ENCODE measurements around the gene TCAF1.

DNA sequence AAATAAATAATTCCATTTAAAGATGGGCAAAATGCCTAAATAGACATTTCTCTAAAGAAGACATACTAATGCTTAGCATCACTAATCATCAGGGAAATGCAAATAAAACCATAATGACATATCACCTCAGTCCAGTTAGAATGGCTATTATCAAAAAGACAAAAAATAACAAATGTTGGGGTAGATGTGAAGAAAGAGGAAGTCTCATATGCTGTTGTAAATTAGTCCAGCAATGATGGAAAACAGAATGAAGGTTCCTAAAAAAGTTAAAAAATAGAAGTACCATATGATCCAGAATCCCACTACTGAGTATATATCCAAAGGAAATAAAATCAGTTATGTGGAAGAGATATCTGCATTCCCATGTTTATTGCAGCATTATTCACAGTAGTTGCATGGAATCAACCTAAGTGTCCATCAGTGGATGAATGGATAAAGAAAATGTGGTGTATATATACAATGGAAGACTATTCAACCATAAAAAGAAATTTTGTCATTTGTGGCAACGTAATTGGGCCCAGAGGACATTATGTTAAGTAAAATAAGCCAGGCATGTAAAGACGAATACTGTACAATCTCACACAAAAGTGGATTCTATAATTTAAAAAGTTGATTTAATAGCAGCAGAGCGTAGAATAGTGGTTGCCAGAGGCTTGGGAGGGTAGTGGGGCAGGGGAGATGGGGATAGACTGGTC, 52.0 kb downstream of the TCAF1 start:
- TF ChIP-seq, protein P1, sequence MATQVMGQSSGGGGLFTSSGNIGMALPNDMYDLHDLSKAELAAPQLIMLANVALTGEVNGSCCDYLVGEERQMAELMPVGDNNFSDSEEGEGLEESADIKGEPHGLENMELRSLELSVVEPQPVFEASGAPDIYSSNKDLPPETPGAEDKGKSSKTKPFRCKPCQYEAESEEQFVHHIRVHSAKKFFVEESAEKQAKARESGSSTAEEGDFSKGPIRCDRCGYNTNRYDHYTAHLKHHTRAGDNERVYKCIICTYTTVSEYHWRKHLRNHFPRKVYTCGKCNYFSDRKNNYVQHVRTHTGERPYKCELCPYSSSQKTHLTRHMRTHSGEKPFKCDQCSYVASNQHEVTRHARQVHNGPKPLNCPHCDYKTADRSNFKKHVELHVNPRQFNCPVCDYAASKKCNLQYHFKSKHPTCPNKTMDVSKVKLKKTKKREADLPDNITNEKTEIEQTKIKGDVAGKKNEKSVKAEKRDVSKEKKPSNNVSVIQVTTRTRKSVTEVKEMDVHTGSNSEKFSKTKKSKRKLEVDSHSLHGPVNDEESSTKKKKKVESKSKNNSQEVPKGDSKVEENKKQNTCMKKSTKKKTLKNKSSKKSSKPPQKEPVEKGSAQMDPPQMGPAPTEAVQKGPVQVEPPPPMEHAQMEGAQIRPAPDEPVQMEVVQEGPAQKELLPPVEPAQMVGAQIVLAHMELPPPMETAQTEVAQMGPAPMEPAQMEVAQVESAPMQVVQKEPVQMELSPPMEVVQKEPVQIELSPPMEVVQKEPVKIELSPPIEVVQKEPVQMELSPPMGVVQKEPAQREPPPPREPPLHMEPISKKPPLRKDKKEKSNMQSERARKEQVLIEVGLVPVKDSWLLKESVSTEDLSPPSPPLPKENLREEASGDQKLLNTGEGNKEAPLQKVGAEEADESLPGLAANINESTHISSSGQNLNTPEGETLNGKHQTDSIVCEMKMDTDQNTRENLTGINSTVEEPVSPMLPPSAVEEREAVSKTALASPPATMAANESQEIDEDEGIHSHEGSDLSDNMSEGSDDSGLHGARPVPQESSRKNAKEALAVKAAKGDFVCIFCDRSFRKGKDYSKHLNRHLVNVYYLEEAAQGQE (IDR thresholded peaks at IDR 0.05; ENCODE audit: insufficient replicate concordance, low read depth) = no peak
- TF ChIP-seq, protein P2, sequence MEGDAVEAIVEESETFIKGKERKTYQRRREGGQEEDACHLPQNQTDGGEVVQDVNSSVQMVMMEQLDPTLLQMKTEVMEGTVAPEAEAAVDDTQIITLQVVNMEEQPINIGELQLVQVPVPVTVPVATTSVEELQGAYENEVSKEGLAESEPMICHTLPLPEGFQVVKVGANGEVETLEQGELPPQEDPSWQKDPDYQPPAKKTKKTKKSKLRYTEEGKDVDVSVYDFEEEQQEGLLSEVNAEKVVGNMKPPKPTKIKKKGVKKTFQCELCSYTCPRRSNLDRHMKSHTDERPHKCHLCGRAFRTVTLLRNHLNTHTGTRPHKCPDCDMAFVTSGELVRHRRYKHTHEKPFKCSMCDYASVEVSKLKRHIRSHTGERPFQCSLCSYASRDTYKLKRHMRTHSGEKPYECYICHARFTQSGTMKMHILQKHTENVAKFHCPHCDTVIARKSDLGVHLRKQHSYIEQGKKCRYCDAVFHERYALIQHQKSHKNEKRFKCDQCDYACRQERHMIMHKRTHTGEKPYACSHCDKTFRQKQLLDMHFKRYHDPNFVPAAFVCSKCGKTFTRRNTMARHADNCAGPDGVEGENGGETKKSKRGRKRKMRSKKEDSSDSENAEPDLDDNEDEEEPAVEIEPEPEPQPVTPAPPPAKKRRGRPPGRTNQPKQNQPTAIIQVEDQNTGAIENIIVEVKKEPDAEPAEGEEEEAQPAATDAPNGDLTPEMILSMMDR (IDR thresholded peaks at IDR 0.05; ENCODE audit: insufficient read depth, low read length) = no peak
- no peak for TF ChIP-seq POLR2AphosphoS5 (IDR thresholded peaks at IDR 0.05; ENCODE audit: low read depth)
- no peak for TF ChIP-seq GABPA (IDR thresholded peaks at IDR 0.05; ENCODE audit: low read depth)
- TF ChIP-seq SPI1 (IDR thresholded peaks at IDR 0.05; ENCODE audit: borderline replicate concordance, low read depth) = peak; percentile 87
